Measurements from ENCODE around the gene AGFG2.

DNA sequence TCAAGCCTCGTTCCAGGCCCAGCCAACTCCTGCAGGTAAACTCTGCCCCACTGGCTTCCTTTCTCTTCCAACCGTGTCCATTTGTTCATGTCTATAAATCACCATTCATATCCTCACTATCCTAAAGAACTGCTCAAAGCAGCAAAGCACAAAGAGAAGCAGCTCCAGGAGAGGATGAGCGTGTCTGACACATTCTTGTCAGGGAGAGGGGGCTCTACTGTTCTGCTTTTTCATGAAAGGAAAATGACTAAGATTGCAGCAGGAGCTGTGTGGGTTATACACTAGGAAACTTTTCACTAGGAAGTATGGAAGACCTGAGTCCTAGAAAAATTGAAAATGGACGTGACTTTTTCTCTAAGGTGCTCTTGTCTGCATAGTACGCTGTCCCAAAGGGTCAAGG is 16.7 kb downstream of the AGFG2 start:
- TF ChIP-seq EZH2phosphoT487 (IDR thresholded peaks at IDR 0.05; ENCODE audit: low read length) (no peak), CTCF (IDR thresholded peaks at IDR 0.05; ENCODE audit: low read length) (no peak), EZH2 (optimal IDR thresholded peaks at IDR 0.05; ENCODE audit: low read depth, low read length) (no peak)
